GM19397 (cell line): ENCODE measurements around the gene URB2.
"Not testable (repeated sequence)": the region's sequence is repeated elsewhere in the genome, so short reads cannot be mapped to it uniquely, and the experiment has no call there.

Source experiments
- ATAC-seq: cut with Tn5 transposase; IDR thresholded peaks from one replicate; pipeline ENCODE4 v1.9.1; 2021; ENCODE audit warnings: mild to moderate bottlenecking, moderate library complexity; ENCODE audit not compliant: unreplicated experiment

The URB2 gene

DNA sequence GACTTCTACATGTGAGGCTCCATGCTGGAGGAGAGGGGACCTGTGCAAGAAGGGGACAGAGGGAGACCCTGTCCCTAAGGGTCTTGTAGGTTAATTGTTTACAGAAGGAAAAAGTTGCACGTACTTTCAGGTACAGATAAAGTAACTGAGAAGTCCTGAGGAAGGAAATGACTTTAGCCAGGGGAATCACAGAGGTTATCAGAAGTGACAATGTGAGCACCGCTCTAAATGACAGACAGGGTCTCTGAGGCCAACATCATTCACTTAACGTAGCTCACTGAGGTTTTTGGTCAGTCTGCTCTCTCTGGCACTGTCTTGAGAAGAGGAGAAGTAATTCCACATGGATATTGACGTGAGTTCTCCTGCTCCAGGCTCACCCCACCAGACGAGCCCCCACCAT lies 12.1 kb upstream of the URB2 start:
- ATAC-seq: no peak

DNA sequence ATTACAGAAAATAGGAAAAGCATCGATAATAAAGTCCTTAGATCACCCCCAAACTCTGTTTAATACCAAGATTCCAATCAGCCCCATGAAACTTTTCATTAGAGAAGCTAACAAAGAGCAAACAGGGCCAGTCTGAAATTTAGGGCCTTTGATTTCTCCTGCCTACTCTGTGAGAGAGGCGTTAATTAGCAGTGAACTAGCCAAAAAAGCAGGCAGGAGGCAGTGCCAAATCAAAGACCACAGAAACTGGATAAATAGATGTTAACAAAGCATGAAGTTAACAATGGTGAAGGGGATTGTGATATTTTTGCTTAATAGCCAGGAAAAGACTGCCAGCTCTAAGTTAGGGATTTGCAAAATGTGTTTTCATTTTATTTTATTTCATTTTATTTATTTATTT lies 11.3 kb upstream of the URB2 start:
- no peak for ATAC-seq

DNA sequence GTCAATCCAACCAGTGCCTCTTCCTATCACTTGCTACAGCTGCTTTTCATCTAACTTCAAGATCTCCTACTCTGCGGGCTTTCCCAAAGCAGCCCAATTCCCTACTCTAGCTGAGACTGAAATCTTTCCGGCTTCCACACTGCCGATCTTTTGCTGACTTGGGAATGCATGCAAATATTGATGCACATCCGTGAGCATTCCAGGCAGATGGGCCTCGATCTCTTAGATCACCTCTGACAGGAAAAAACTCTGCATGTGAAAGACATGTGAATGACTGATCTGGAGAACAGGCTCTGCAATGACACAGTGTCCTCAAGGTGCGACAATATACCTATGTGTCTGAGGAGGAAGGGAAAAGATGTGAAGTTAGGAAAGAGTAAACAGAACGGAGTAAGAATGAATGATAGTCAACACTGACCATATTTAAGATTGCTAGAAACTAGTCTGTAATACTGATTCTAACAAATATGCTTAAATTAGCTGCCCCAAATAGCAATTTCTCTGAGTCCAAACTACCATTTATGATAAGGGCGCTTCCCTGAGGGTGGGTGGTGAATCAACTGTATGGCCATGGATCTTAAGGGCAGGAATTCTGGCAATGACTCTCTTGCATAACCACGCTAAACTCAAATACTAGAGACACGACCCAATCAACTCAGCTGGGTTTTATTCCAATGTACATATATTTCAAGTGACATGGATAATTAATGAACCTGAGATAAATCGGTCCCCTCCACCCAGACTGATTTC lies 8.5 kb upstream of the URB2 start:
- ATAC-seq: no peak

DNA sequence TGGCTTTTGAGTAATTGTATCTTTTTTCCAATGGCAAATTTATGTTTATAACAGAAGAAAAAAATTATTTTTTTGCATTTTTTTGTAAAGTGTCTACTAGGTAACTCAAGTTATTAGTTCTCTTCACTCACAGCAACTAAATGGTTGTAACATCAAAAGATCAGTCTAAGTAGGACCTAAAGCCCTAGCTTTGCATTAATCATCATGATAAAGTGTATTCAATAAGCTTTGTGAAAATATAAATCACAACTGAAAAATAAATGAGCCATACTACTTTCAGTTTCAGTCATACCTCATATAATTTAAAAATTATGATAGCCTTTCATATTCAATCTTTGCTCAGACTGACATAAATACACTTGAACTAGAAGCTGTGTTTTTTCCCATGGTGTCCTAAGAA lies 7.0 kb upstream of the URB2 start:
- no peak for ATAC-seq

DNA sequence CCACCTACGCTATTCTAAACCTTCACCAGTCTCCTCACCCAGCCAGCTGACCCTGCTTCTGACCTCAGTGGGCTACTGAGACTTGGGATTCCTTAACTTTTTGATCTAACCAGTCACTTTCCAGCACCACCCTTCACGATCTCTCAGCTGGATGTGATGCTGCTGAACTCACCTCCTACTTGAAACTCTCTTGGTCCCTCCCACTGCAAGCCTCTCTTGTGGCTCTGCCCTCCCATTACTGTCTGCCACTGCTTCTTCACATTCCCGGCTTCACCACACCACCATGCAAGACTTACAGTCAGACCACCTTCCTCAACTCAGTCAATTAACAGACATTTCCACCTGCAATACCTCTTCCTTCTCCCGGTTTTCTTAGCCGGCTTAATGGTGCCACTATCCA lies 6.4 kb upstream of the URB2 start:
- ATAC-seq: no peak

DNA sequence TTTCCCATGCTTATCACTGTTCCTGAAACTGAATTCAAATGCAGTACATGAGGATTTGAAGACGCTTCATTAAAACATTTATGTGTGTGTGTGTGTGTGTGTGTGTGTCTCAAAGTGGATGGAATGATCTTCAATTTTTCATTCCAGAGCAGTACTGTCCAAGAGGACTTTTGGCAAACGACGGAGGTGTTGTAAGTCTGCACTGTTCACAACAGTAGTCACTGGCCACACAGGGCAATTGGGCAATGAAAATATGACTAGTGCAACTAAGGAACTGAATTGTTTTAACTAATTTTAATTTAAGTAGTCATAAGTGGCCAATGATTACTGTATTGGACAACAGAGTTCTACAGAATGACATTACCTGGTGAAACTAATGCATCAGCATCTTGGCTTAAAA lies 5.2 kb upstream of the URB2 start:
- ATAC-seq: no peak

DNA sequence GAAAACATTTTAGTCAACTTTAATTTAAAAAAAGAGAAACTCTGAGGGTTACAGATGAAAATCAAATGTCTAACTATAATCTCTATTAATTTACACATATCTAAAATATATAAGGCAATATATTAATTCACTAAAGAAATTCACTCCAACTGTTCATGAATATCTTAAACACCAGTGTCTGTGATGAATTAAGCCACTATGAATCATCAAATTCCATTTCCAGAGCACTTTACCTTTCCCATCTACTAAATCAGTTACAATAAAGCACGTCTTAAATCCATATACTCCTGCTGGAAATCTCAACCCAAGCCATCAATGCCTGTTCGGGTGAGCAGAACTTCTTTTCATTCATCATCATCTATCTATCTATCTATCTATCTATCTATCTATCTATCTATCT lies 4.4 kb upstream of the URB2 start:
- no peak for ATAC-seq

DNA sequence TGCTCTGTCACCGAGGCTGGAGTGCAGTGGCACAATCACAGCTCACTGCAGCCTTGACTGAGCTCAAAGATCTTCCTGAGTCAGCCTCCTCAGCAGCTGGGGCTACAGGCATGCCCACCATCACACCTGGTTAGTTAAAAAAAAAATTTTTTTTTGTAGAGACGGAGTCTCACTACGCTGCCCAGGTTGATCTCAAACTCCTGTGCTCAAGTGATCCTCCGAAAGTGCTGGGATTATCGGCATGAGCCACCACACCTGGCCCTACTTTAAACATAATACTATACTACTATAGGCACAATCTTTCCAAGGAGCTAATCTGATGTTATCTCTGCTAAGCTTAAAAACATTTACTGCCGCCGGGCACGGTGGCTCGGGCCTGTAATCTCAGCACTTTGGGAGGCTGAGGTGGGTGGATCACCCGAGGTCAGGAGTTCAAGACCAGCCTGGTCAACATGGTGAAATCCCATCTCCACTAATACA lies 3.4 kb upstream of the URB2 start:
- not testable (repeated sequence) for ATAC-seq

DNA sequence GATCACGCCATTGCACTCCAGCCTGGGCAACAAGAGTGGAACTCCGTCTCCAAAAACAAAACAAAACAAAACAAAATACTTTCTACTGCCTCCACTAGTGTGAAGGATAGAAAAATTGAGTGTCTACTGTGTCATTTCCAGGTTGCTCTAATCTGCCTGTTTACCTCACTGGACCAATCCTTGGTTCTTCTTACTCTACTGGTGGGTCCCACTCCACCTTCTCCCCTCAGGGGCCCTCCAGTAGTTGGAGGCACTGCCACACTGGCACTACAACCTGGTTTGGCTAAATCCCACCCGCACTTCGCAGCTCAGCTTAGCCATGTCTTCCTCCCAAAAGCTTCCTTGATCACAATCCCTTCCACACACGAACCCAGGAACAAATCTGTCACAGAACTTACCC lies 2.8 kb upstream of the URB2 start:
- ATAC-seq: no peak

DNA sequence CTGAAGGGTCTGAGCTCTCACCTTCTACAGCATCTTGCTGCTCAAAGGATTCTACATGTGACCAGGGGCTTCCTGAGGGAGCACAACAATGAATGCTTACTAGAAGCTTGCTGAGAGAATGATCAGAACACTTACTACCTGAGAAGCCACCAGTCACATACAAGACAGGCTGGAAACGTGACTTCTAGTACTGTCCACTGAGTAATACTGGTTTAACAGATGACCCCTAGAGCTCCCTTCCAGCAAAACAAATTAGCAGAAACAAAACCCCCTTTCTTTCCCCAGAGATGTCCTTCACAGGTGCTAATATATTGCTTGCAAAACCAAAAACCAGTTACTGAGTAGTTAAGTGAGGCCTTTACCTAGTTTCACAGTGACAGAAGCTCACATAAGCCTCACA lies 2.2 kb upstream of the URB2 start:
- ATAC-seq: no peak

DNA sequence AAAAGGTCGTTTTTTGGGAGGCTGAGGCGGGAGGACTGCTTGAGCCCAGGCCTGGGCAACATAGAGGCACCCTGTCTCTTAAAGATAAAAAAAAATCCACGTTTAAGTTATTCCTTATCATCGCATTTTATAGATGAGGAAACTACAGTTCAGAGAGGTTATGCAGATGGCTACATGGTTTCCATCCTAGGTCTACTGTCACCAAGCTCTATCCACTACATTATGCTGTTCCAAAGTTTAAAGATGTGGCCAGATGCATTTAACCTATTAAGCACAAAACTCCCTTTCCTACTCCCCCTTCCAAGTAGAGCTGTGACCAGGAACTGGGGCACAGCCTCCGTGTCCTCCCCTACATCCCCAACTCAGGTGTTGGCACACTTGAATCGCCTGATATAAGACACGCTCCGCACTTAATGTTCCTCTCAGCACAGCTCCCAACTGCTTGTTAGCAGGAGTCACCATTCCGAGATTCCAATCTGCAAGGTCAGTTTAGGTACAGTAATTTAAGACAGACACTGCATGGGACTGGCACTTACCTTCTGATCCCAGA lies 1.5 kb upstream of the URB2 start:
- no peak for ATAC-seq

DNA sequence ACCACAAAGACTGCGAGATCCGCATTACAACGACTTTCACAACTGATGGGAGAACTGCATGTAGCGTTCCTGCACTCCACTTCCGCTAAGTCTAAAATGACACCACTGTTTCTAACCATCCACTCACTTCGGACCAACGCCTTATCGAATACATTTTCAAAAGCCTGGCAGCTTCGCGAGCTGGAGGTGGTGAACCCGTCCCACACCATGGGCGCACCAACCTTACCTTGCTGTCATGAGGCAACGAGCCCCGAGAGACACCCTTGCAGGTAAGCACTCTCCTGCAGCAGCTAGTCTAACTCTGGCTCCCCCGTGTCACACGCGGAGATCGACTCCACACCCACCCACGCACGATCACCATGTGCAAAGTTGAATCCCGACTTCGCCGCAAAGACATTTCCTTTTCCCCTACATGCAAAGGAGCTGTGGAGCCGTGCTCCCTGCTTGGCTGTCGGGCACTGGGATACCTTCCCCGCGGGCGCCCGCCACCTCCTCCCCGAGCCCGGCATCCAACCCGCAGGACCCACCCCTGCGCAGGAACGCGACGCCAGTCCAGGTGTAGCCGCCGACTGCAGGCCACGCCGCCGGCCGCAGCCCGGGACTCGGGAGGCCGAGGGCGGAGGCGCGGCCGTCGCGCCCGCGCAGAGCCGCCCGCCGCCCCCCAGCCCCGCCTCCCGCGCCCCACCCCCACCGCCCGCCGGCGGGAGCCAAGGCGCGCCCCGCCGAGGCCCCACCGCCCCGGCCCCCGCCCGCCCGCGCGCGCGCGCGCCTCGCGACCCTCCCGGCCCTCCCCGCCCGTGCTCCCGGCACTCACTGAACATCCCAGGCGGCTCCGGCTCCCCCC lies 754 bp upstream of the URB2 start:
- peak; percentile 39 for ATAC-seq

DNA sequence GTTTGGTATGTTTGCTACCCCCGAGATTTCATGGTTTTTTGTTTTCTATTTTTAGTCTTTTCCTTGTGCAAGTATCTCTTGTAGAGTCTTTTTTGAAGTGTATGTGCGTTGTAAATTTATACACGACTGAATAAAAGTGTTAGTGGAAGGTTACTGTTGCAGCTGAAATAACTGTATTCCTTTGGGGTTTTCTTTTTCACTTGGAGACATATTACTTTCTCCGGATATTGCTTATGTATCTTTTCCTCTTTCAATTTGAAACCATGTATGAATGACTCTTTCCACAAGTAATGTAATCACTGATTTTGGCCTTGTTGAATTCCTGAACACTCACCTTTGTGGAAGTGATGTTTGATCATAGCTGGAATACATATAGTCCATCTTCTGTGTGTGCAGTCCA lies 956 bp downstream of the URB2 start:
- no peak for ATAC-seq

DNA sequence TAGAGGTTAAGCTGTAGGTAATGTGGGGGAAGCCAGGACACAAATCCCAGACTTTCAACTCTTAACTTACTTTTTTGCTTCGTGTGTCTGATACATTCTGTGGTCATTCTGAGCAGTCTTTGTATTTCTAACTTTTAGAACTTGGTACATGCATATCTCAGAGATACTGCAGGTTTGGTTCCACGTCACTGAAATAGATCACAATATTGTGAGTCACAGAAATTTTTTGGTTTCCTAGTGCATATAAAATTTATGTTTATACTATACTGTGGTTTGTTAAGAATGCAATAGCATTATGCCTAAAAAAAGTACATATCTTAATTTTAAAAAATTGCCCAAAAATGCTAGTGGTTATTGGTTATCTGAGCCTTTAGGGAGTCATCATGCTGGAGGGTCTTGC lies 3.2 kb downstream of the URB2 start:
- ATAC-seq: no peak

DNA sequence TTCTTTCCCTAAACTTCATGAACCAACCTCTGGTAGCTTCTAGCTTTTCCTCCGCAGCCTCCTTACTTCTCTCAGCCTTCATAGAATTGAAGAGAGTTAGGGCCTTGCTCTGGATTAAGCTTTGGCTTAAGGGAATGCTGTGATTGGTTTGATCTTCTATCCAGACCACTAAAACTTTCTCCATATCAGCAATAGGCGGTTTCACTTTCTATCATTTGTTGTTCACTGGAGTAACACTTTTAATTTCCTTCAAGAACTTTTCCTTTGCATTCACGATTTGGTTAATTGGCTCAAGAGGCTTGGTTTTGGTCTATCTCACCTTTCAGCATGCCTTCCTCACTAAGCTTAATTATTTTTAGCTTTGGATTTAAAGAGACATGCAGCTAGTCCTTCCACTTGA lies 5.1 kb downstream of the URB2 start:
- no peak for ATAC-seq

DNA sequence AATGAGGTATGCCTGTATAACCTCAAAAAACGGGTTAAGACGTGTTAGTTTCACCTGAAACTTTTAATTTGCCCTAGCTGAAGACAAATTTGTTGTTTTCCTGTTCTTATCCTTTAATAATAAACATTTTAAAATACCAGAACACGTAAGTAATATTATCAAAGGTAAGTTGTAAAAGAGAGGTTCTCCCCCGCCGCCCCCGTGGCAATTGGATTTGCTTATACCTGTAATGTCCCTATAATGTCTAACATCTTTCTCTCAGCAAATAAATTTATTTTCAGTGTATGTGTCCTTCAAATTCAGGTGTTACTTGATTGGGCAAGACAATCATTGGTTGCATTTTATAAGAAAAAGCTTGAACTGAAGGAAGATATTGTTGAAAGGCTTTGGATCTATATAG lies 5.9 kb downstream of the URB2 start:
- no peak for ATAC-seq

DNA sequence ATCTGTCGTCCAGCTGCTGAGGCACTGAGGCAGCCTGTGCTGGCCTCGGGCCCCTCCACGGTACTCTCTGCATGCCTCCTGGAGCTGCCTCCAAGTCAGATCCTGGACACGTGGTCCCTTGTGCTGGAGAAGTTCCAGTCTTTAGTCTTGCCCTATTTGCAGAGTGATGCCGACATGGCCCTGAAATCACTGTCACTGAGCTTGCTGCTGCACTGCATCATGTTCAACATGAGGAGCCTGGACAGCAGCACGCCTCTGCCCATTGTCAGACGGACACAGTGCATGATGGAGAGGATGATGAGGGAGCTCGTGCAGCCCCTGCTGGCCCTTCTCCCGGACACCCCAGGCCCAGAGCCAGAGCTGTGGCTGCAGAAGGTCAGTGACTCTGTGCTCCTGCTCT lies 10.0 kb downstream of the URB2 start:
- ATAC-seq: no peak

DNA sequence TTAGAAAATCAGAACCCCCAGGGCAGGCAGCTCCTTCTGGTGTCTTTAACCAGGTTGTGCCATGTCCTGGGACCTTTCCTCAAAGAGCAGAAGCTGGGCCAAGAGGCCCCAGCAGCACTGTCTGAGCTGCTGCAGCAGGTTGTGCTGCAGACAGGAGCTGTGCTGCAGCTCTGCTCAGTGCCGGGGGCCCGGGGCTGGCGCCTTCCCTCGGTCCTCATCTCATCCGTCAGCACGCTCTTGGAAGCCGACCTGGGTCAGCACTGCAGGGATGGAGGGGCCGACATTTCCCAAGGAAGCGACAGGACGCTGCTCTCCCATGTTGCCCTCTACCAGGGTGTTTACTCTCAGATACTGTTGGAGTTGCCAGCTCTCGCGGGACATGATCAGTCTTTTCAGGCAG lies 11.7 kb downstream of the URB2 start:
- no peak for ATAC-seq

DNA sequence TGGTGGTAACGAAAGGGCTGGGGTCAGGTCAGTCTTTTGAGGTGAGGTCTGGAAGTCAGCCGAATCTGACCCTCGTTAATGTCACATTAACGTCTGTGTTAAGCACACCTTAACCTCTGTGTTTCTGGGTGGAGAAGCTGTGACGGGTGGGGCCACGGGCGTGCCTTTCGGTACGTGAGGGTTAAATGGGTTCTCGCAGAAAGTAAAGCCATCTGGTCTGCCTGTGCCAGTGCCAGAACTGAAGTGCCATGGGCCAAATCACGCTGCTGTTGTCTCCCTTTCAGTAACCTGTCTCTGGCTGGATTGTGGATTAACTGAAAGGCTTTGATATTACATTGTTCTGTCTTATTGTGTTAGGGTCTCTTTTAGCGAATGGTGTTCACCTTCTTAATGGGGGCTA lies 14.4 kb downstream of the URB2 start:
- no peak for ATAC-seq

DNA sequence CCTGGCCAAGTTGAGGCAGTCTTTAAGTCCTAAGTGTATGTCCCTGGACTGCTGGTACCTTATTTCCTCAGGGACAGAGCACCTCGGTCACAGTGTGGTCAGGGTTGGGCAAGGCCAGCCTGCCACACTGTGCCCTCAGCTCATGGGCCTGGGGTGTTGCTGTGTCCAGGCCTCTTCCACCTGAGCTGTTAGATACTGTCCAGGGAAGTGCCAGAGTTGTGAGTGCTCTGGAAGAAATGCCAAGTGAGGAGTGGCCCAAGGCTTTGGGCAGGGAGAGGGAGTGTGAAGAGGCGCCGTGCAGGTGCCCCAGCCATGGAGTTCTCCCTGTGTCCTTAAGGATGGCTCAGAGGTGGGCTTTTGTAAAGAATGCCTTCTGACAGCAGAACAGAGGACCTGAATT lies 15.3 kb downstream of the URB2 start:
- no peak for ATAC-seq

DNA sequence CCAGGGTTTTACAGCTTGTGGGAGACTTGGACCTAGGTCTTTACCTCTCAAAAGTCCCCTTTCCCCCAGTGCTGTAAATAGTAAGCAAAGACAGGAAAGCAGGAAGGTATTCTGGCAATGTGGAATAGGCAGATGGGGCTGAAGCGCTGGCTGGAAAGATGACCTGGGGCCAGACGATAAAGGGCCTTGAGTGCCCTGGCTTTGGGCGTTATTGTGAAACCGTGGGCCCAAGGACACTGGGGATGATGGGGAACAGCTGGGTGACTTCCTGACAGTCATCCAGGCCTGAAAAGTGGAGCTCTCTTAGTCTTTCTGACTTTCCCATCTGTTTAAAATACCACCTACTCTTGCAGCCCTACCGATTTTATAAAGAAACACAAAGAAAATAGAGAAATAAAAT lies 16.3 kb downstream of the URB2 start:
- ATAC-seq: no peak

DNA sequence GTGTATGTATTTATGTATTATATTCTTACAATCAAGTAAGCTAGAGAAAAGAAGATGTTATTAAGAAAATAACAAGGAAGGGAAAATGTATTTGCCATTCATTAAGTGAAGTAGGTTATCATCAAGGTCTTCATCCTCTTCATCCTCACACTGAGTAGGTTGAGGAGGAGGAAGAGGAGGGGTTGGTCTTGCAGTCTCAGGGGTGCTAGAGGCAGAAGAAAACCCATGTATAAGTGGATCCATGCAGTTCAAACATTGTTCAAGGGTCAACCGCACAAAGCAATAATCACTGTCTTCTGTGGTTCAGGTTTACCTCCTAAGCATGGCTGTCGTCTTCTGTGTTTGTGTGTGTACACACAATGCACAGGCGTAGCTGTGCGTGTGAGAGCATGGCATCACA lies 16.9 kb downstream of the URB2 start:
- ATAC-seq: no peak
